Mesodermal cell (in vitro differentiated cells): ENCODE data around the gene SYNPR.

Source experiments
- H3K27ac ChIP-seq: 2 replicates; pipeline ENCODE4 v1.7.0; 2013; ENCODE audit warnings: mild to moderate bottlenecking, low read depth, low read length, moderate library complexity; ENCODE audit not compliant: severe bottlenecking
- H3K36me3 ChIP-seq: 2 replicates; pipeline ENCODE4 v1.7.1; 2013; ENCODE audit warnings: mild to moderate bottlenecking, low read length, moderate library complexity; ENCODE audit not compliant: control insufficient read depth, insufficient read depth
- H3K4me1 ChIP-seq: one replicate; pipeline ENCODE4 v1.7.1; 2013; ENCODE audit warnings: mild to moderate bottlenecking, low read length; ENCODE audit not compliant: insufficient read depth, control insufficient read depth, poor library complexity, severe bottlenecking
- H3K4me3 ChIP-seq: 2 replicates; pipeline ENCODE4 v1.7.0; 2013; ENCODE audit warnings: low read length, control low read depth, mild to moderate bottlenecking; ENCODE audit not compliant: insufficient read depth, poor library complexity, severe bottlenecking; ENCODE audit errors: extremely low read depth
- H3K9me3 ChIP-seq: 2 replicates; pipeline ENCODE4 v1.7.1; 2013; ENCODE audit warnings: mild to moderate bottlenecking, low read length, moderate library complexity; ENCODE audit not compliant: control insufficient read depth
- WGBS, 2 experiments: methylation state at CpG; one replicate each; pipeline ENCODE4 v1.1.5; 2013; ENCODE audit warnings: missing lambda C conversion rate in 2 of 2; ENCODE audit not compliant: insufficient coverage in 2 of 2; 5-methylcytosine and 5-hydroxymethylcytosine counted together

The SYNPR gene

GRCh38 chr3:63370094-63370493 is 92.0 kb downstream of the SYNPR start:
- WGBS, 2 experiments = no CpG with 5 or more reads among the region's 1 CpG
- H3K9me3 ChIP-seq = no peaks in the 10 kb centered on the region

GRCh38 chr3:63383040-63383439 is 104.9 kb downstream of the SYNPR start:
- H3K4me3 ChIP-seq = no peak overlapping the region
- H3K27ac ChIP-seq = no peak overlapping the region
- no peaks in the 10 kb centered on the region for H3K4me1 ChIP-seq
- no peaks in the 10 kb centered on the region for H3K9me3 ChIP-seq
- no peaks in the 10 kb centered on the region for H3K36me3 ChIP-seq
- WGBS, 2 experiments = no CpG with 5 or more reads among the region's 2 CpGs

More at GRCh38 chr3:63370094-63370493, 92.0 kb downstream of the SYNPR start:
- no peaks in the 10 kb centered on the region for H3K4me1 ChIP-seq
- no peak overlapping the region for H3K4me3 ChIP-seq
- no peaks in the 10 kb centered on the region for H3K36me3 ChIP-seq
- no peak overlapping the region for H3K27ac ChIP-seq

- Histone ChIP-seq H3K36me3 (no peaks in the 10 kb centered on the region), H3K4me3 (no peak overlapping the region), H3K4me1 (no peaks in the 10 kb centered on the region), H3K9me3 (no peaks in the 10 kb centered on the region), H3K27ac (no peak overlapping the region)
- no CpG with 5 or more reads among the region's 3 CpGs for WGBS, 2 experiments
These were observed 106.3 kb downstream of the SYNPR start for GRCh38 chr3:63384382-63384781.

GRCh38 chr3:63385629-63386028 is 107.5 kb downstream of the SYNPR start:
- H3K4me3 ChIP-seq = no peak overlapping the region
- WGBS, 2 experiments = 20 to 78% methylated on average over 1 to 3 of the region's 3 CpGs
- no peaks in the 10 kb centered on the region for H3K4me1 ChIP-seq
- H3K9me3 ChIP-seq = no peaks in the 10 kb centered on the region
- H3K36me3 ChIP-seq = no peaks in the 10 kb centered on the region
- H3K27ac ChIP-seq = no peak overlapping the region

GRCh38 chr3:63386568-63386967 is 108.5 kb downstream of the SYNPR start:
- no peaks in the 10 kb centered on the region for H3K9me3 ChIP-seq
- WGBS, 2 experiments = 52 to 61% methylated on average over 3 to 4 of the region's 4 CpGs
- no peaks in the 10 kb centered on the region for H3K4me1 ChIP-seq
- H3K4me3 ChIP-seq = no peak overlapping the region
- H3K27ac ChIP-seq = peak overlapping the region; percentile 19
- H3K36me3 ChIP-seq = no peaks in the 10 kb centered on the region

- Histone ChIP-seq H3K36me3 (no peaks in the 10 kb centered on the region), H3K27ac (peak overlapping the region; percentile 30), H3K9me3 (no peaks in the 10 kb centered on the region), H3K4me3 (no peak overlapping the region), H3K4me1 (no peaks in the 10 kb centered on the region)
- 89 to 92% methylated on average over 3 of the region's 3 CpGs for WGBS, 2 experiments
These were observed 109.5 kb downstream of the SYNPR start for GRCh38 chr3:63387568-63387967.

GRCh38 chr3:63390710-63391230 is 112.7 kb downstream of the SYNPR start:
- no peak overlapping the region for H3K27ac ChIP-seq
- no peak overlapping the region for H3K4me3 ChIP-seq
- H3K4me1 ChIP-seq = no peaks in the 10 kb centered on the region
- no peaks in the 10 kb centered on the region for H3K9me3 ChIP-seq
- H3K36me3 ChIP-seq = no peaks in the 10 kb centered on the region
- whole genome bisulfite sequencing, 2 experiments = 89 to 100% methylated on average over 2 to 4 of the region's 5 CpGs

- Histone ChIP-seq H3K9me3 (no peaks in the 10 kb centered on the region), H3K4me3 (no peak overlapping the region), H3K36me3 (no peaks in the 10 kb centered on the region), H3K4me1 (no peaks in the 10 kb centered on the region), H3K27ac (no peak overlapping the region)
- WGBS, 2 experiments = 96 to 100% methylated on average over 3 of the region's 4 CpGs
These were observed 117.9 kb downstream of the SYNPR start for GRCh38 chr3:63395960-63396359.

GRCh38 chr3:63400246-63400860 is 122.2 kb downstream of the SYNPR start:
- H3K27ac ChIP-seq = no peak overlapping the region
- H3K9me3 ChIP-seq = no peaks in the 10 kb centered on the region
- no peaks in the 10 kb centered on the region for H3K4me1 ChIP-seq
- H3K4me3 ChIP-seq = no peak overlapping the region
- WGBS, 2 experiments = 79 to 81% methylated on average over 4 to 5 of the region's 6 CpGs
- no peaks in the 10 kb centered on the region for H3K36me3 ChIP-seq

GRCh38 chr3:63405882-63406281 is 127.8 kb downstream of the SYNPR start:
- no peak overlapping the region for H3K4me3 ChIP-seq
- no peak overlapping the region for H3K27ac ChIP-seq
- H3K36me3 ChIP-seq = no peaks in the 10 kb centered on the region
- 90 to 94% methylated on average over 2 of the region's 3 CpGs for WGBS, 2 experiments
- no peaks in the 10 kb centered on the region for H3K4me1 ChIP-seq
- H3K9me3 ChIP-seq = no peaks in the 10 kb centered on the region

- Histone ChIP-seq H3K4me1 (no peaks in the 10 kb centered on the region), H3K36me3 (no peaks in the 10 kb centered on the region), H3K4me3 (no peak overlapping the region), H3K9me3 (no peaks in the 10 kb centered on the region), H3K27ac (no peak overlapping the region)
These were observed 135.4 kb downstream of the SYNPR start for GRCh38 chr3:63413523-63413922.
